Astrocyte (in vitro differentiated cells and primary cell): Measurements from ENCODE around the gene PDE6B. TPM values are rescaled to one million over a fixed set of nuclear protein-coding genes. Genes with fewer than 3 reads are reported as not detected.

Experiments
- DNase-seq: peaks from one replicate; pipeline ENCODE4 v3.0.0-alpha.2; 2010; ENCODE audit warnings: low read depth
- FAIRE-seq: peaks from 2 replicates; lab custom pipeline; 2011; peaks lifted over from hg19 to GRCh38; lab: Jason Lieb, UNC
- H2AFZ ChIP-seq: 2 replicates; pipeline ENCODE4 v1.6.0; 2012; ENCODE audit warnings: low read depth, low read length, inconsistent platforms
- H3K27ac ChIP-seq: 2 replicates; pipeline ENCODE4 v1.5.1; 2011; ENCODE audit warnings: low read depth, low read length, inconsistent platforms
- H3K27me3 ChIP-seq: 2 replicates; pipeline ENCODE4 v1.6.0; 2011; ENCODE audit warnings: low read length, inconsistent platforms; ENCODE audit not compliant: insufficient read depth
- H3K36me3 ChIP-seq: 2 replicates; pipeline ENCODE4 v1.5.1; 2011; ENCODE audit warnings: low read length, inconsistent platforms; ENCODE audit not compliant: insufficient read depth
- H3K4me1 ChIP-seq: 2 replicates; pipeline ENCODE4 v1.5.1; 2011; ENCODE audit warnings: low read length, inconsistent platforms; ENCODE audit not compliant: insufficient read depth
- H3K4me2 ChIP-seq: 2 replicates; pipeline ENCODE4 v1.6.0; 2012; ENCODE audit warnings: low read length, inconsistent platforms
- H3K4me3 ChIP-seq: 2 replicates; pipeline ENCODE4 v1.5.1; 2011; ENCODE audit warnings: low read depth, mild to moderate bottlenecking, low read length, inconsistent platforms; ENCODE audit not compliant: insufficient read depth
- H3K79me2 ChIP-seq: 2 replicates; pipeline ENCODE4 v1.6.0; 2012; ENCODE audit warnings: mild to moderate bottlenecking, low read length, inconsistent platforms; ENCODE audit not compliant: insufficient read depth
- H3K9ac ChIP-seq: 2 replicates; pipeline ENCODE4 v1.6.0; 2012; ENCODE audit warnings: mild to moderate bottlenecking, low read length, inconsistent platforms
- H3K9me3 ChIP-seq: 2 replicates; pipeline ENCODE4 v1.5.1; 2012; ENCODE audit warnings: low read depth, mild to moderate bottlenecking, low read length, inconsistent platforms; ENCODE audit not compliant: insufficient read depth
- H4K20me1 ChIP-seq: 2 replicates; pipeline ENCODE4 v1.6.0; 2012; ENCODE audit warnings: low read length, inconsistent platforms; ENCODE audit not compliant: insufficient read depth
- H3K27ac Mint-ChIP-seq: one replicate; pipeline ENCODE4 v1.8.0; 2021; ENCODE audit warnings: mild to moderate bottlenecking, mixed read lengths; ENCODE audit not compliant: unreplicated experiment
- H3K27me3 Mint-ChIP-seq: one replicate; pipeline ENCODE4 v1.8.0; 2021; ENCODE audit warnings: low read depth, mixed read lengths; ENCODE audit not compliant: unreplicated experiment
- H3K36me3 Mint-ChIP-seq: one replicate; pipeline ENCODE4 v1.8.0; 2021; ENCODE audit warnings: low read depth, mixed read lengths; ENCODE audit not compliant: unreplicated experiment
- H3K4me1 Mint-ChIP-seq: one replicate; pipeline ENCODE4 v1.8.0; 2021; ENCODE audit warnings: low read depth, mixed read lengths; ENCODE audit not compliant: unreplicated experiment
- H3K4me3 Mint-ChIP-seq: one replicate; pipeline ENCODE4 v1.8.0; 2021; ENCODE audit warnings: mild to moderate bottlenecking, moderate library complexity, mixed read lengths; ENCODE audit not compliant: unreplicated experiment
- H3K9me3 Mint-ChIP-seq: one replicate; pipeline ENCODE4 v1.8.0; 2021; ENCODE audit warnings: mild to moderate bottlenecking, mixed read lengths; ENCODE audit not compliant: unreplicated experiment
- EZH2 ChIP-seq: IDR thresholded peaks from 2 replicates; pipeline ENCODE4 v1.6.1; 2012; ENCODE audit warnings: mild to moderate bottlenecking, low read length, inconsistent platforms; ENCODE audit not compliant: insufficient read depth
- total RNA-seq: library from RNA; stranded (reverse); gene quantifications from 2 replicates; pipeline ENCODE4 v1.2.1, GENCODE V29; 2021
- TF ChIP-seq, protein P1 (sequence below): IDR thresholded peaks from 2 replicates; pipeline ENCODE4 v1.5.1; 2011; ENCODE audit warnings: low read depth, mild to moderate bottlenecking, inconsistent platforms, low read length, moderate library complexity; ENCODE audit not compliant: insufficient read depth

The PDE6B gene
- total RNA-seq, 1 donor from 2014 or later, result 2.8 TPM

DNA sequence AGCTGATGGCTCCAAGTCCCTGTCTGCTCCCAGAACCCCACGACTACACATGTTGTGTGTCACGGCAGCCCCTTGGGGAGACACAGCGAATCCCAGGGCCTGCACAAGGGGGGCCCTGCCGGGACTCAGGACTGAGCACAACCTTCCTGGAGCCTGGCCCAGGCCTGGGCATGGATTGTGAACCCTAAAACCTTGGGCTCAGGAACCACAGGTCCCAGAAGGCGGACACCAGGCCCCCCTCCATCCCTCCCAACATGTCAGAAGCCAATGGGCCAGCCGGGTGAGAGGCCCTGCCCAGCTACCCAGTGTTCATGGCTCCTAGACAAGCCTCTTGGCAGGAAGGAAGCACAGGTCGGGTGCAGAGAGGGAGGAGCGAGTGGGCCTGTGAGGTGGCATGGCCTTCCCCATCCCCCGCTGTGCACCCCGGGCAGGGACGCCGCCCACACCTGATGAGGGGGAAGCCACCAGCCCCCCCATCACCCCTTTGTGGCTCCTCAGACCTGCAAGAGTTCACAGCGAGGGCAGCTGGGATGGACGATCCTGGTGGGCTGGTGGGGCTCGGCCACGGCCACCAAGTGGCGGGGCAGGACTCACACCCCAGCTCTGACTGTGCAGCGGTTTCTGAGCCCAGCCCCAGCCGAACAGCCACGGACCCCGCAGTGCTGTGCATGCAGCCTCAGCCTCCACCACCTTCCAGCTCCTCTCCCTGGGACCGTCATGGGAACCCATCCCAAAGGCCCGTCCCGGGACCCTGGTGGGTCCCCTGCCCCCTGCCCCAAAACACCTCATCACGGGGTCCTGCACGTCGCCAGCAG, 3.7 kb downstream of the PDE6B start:
- no peaks in the 10 kb centered on the region for H3K36me3 ChIP-seq
- no peak for DNase-seq
- no peak for TF ChIP-seq EZH2
- TF ChIP-seq, protein P1, sequence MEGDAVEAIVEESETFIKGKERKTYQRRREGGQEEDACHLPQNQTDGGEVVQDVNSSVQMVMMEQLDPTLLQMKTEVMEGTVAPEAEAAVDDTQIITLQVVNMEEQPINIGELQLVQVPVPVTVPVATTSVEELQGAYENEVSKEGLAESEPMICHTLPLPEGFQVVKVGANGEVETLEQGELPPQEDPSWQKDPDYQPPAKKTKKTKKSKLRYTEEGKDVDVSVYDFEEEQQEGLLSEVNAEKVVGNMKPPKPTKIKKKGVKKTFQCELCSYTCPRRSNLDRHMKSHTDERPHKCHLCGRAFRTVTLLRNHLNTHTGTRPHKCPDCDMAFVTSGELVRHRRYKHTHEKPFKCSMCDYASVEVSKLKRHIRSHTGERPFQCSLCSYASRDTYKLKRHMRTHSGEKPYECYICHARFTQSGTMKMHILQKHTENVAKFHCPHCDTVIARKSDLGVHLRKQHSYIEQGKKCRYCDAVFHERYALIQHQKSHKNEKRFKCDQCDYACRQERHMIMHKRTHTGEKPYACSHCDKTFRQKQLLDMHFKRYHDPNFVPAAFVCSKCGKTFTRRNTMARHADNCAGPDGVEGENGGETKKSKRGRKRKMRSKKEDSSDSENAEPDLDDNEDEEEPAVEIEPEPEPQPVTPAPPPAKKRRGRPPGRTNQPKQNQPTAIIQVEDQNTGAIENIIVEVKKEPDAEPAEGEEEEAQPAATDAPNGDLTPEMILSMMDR, result no peak
- no peak overlapping the region for H3K4me2 ChIP-seq
- peaks cover 21% of the 10 kb centered on the region for H3K9me3 Mint-ChIP-seq
- FAIRE-seq, result no peak
- no peak overlapping the region for H3K27ac ChIP-seq
- peaks cover 22% of the 10 kb centered on the region for H3K27me3 Mint-ChIP-seq
- no peaks in the 10 kb centered on the region for H3K27me3 ChIP-seq
- H3K27ac Mint-ChIP-seq, result no peak overlapping the region
- no peak overlapping the region for H2AFZ ChIP-seq
- no peaks in the 10 kb centered on the region for H3K4me1 Mint-ChIP-seq
- H4K20me1 ChIP-seq, result no peaks in the 10 kb centered on the region
- H3K9me3 ChIP-seq, result peaks cover 20% of the 10 kb centered on the region
- H3K9ac ChIP-seq, result no peak overlapping the region
- no peaks in the 10 kb centered on the region for H3K4me1 ChIP-seq
- no peak overlapping the region for H3K4me3 Mint-ChIP-seq
- no peak overlapping the region for H3K4me3 ChIP-seq
- H3K79me2 ChIP-seq, result no peaks in the 10 kb centered on the region
- no peaks in the 10 kb centered on the region for H3K36me3 Mint-ChIP-seq

DNA sequence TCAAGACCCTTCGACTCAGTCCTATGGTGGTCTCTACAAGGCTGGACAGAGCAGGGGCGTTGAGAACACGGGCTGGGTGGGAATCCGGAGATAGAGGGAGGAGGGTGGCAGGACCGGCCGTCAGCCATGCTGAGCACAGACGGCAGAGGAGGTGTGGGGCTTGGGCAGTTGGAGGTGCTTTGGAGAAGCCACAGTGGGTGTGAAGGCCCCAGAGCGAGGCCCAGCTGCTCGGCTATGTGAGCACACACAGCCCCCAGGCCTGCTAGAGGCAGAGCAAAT, 4.2 kb downstream of the PDE6B start:
- Mint-ChIP-seq H3K27ac (no peak overlapping the region), H3K9me3 (peaks cover 21% of the 10 kb centered on the region), H3K27me3 (peaks cover 22% of the 10 kb centered on the region), H3K36me3 (no peaks in the 10 kb centered on the region), H3K4me1 (no peaks in the 10 kb centered on the region), H3K4me3 (no peak overlapping the region)
- Histone ChIP-seq H3K36me3 (no peaks in the 10 kb centered on the region), H4K20me1 (no peaks in the 10 kb centered on the region), H3K27ac (no peak overlapping the region), H3K27me3 (no peaks in the 10 kb centered on the region), H3K79me2 (no peaks in the 10 kb centered on the region), H3K4me1 (no peaks in the 10 kb centered on the region), H3K9me3 (peaks cover 20% of the 10 kb centered on the region), H3K4me2 (no peak overlapping the region), H3K9ac (no peak overlapping the region), H3K4me3 (no peak overlapping the region), H2AFZ (no peak overlapping the region)
- FAIRE-seq (no peak), DNase-seq (no peak)
- no peak for TF ChIP-seq EZH2
- TF ChIP-seq, protein P1, result no peak
